Stimulated activated CD4-positive, alpha-beta T cell treated with anti-CD3 and anti-CD28 coated beads, Interleukin-15, amount 100 ng/mL, for 24 hours (primary cell): ENCODE data around the gene TBC1D22A.
"Not testable (repeated sequence)": the region's sequence is repeated elsewhere in the genome, so short reads cannot be mapped to it uniquely, and the experiment has no call there.

ENCODE experiments used
- DNase-seq: peaks from one replicate; pipeline ENCODE4 v3.0.0-alpha.2; 2020

TBC1D22A gene

DNA sequence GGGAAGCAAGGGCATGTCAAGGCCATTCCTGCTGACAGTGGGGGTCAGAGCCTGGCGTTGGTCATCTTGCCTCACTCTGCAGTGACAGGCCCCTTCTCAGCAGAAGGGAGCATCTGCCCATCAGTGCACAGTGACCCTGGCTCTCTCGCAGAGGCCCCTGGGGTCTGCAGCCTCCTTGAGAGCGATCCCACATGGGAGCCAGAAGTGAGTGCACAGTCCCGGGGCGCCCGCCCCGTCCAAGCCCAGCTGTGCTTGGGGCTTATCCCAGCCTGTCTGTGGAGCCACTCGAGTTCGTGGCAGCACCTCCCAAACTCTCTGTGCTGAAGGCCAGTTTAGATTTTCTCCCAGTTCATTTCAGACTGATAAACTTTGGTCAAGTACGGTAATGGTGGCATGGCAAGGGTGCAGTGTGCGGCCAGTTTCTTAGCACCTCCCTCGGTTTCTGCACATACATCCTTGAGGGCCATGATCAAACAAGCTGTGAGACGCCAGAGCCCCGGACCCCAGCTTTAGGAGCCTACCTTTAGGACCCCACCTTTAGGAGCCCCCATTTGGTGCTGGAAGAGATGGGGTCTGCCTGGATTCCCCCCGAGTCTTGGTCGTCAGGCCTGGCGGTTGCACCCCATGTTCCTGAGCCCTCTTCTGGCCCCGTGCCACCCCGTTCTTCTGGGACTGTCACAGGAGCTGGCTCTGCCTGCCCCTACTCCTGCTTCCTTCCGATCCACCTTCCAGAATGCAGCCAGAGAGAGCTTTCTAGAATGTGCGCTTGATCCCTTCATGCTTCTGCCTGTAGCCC, 369.4 kb downstream of the TBC1D22A start:
- no peak for DNase-seq

- DNase-seq: no peak
Measured at GRCh38 chr22:47132428-47132825, 370.0 kb downstream of the TBC1D22A start.

DNA sequence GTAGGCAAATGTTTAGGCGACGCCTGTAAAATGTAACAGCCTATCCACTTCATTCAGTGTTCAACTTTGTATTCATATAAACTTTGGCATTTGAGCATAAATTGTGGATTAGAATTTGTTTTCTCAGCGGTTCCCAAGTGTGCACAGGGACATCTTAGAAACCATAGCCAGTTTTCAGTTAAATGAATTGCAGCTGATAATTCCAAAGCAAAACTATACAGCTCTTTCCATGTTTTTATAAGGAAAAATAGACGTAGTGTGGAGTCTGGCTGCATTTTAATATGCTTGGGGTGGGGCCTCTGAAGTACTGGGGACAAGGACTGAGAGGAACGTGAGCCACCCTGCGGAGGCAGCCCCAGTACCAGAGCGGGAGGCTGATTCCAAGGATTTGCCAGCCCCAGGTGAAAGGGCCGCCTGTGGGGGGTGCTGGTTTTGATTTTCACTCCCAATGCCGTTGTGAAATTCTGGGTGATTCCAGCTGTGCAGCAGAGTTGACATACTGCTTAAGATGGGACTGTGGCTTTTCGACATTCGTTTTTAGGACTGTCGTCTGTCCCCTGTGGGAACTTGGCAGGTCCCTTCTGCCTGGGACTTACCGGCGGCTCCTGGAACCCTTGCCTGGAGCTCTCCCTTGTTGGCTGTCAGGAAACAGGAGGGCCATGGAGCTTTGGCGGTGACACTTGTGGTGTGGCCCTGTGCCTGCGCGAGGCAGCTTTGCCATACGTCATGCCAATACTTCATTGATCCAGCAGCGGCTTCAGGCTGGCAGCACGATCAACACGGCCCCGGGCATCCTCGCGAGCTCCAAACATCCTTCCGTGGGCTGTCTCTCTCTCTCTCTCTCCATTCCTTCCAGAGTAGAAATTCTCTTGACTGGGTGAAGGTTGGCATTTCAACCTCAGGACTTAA, 370.9 kb downstream of the TBC1D22A start:
- no peak for DNase-seq

DNA sequence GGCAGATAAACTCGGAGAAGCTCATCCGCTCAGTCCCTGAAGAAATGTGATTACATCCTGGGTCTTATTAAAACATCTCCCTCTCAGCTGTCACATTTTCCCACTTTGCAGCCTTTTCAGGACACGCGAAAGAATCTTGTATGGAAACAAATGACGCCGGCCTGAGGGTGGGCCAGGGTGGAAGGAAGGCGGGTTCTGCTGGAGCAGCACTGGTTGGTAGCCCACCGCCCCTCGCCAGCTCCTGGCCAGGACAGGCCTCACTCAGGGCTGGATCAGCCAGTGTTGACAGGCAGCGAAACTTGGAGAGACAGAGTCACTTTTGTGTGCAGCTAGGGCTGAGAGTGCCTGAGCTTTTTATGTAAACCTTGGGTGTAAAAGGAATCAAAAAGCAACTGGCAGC, 371.8 kb downstream of the TBC1D22A start:
- no peak for DNase-seq

DNA sequence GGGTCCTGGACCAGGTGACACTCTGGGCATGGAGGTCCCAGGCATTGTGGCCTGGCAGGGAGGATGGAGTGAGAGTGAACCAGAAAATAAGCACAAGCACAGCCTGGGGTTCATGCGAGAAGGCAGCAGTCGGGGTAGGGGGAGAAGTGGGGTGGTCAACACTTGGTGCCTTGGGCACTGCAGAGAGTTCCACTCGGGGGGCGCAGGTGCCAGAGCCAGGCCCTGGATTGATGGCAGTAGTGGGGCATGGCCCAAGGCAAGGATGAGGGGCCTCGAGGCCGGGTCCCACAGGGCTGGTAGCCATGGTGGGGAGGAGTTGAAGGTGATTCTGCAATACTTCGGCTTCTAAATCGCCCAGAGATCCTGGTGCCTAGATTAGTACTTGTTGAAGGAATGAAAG, 372.9 kb downstream of the TBC1D22A start:
- no peak for DNase-seq

- no peak for DNase-seq
Measured at GRCh38 chr22:47136050-47136449, 373.6 kb downstream of the TBC1D22A start.

GRCh38 chr22:47136671-47137070, 374.2 kb downstream of the TBC1D22A start:
- DNase-seq: no peak

- DNase-seq: no peak
Measured at GRCh38 chr22:47139013-47139789, 376.8 kb downstream of the TBC1D22A start.

- DNase-seq: no peak
Measured at GRCh38 chr22:47139790-47140119, 377.3 kb downstream of the TBC1D22A start.

GRCh38 chr22:47140975-47141374, 378.5 kb downstream of the TBC1D22A start:
- not testable (repeated sequence) for DNase-seq

DNA sequence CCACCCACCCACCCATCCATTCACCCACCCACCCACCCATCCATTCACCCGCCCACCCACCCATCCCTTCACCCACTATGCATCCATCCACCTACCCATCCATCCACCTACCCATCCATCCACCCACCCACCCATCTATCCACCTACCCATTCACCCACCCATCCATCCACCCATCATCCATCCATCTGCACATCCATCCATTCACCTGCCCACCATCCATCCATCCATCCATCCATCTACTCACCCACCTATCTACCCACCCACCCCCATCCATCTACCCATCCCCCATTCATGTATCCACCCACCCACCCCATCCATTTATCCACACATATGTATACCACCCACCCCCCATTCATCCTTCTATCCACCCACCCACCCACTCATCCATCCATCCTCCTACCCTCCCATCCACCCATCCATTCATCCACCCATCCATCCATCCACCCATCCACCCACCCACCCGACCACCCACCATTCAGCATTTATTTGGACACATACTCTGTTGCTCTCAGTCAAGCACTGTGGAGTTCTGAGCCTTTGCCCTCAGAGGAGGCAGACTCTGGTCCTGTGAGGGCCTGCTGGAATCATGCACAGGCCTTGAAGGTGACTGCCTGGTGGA, 380.1 kb downstream of the TBC1D22A start:
- DNase-seq: no peak

- no peak for DNase-seq
Measured at GRCh38 chr22:47143249-47143938, 380.9 kb downstream of the TBC1D22A start.

DNA sequence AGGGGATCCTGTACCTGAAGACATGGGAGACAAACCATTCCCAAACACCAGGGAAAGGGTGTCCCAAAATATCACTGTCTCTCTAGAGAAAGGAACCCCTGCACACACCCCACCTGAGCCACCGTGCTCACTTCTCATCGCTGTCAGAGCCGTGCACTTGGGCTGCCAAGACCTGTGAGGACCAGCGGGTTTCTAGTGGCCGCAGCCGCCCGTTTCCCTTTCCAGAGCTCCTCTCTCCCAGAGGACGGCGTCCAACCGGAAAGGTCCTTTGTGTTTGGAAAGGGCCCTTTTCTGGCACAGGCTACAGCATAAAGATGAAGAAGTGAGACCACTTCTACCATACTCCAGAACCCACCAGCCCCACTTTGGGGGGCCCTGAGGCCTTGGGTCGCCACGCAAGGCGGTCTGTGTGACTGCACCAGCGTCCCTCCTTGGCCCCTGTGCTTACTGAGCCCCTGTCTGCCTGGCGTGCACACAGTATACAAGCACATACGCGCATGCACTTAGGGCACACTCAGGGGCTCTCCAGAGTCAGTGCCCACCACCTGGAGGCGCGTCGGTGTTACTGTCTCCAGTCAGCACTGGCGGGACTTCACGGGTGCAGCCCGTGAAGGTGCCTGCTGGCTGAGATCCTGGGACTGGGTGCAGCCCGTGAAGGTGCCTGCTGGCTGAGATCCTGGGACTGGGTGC, 381.8 kb downstream of the TBC1D22A start:
- no peak for DNase-seq

- DNase-seq: no peak
Measured at GRCh38 chr22:47144791-47145425, 382.5 kb downstream of the TBC1D22A start.

DNA sequence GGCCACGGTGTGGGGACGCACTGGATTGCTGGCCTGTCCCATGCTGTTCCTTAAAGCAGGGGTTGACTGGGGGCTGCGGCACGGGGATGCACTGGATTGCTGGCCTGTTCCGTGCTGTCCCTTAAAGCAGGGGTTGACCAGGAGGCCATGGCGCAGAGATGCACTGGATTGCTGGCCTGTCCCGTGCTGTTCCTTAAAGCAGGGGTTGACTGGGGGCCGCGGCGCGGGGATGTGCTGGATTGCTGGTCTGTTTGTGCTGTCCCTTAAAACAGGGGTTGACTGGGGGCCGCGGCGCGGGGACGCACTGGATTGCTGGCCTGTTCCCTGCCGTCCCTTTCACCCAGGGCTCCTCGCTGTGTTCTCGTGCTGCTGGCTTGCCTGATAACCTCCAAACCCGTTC, 383.4 kb downstream of the TBC1D22A start:
- no peak for DNase-seq

DNA sequence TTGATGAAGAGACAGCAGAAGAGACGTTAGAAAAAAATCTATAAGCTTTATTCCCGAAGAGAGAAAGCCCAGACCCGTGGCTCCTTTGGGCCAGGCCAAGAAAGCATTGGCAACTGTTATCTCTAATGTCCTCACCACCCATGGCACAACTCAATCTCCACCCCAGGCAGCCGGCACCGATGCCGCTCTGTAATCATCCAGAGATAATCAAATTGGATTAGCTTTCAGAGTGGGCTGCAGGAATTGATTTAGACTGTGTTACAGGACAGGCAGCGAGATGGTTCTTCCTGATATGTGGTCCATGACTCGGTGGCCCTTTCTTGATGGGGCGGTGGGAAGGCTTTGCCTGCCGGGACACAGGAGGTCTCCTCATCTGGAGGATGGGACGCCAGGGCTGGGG, 383.9 kb downstream of the TBC1D22A start:
- DNase-seq: no peak

DNA sequence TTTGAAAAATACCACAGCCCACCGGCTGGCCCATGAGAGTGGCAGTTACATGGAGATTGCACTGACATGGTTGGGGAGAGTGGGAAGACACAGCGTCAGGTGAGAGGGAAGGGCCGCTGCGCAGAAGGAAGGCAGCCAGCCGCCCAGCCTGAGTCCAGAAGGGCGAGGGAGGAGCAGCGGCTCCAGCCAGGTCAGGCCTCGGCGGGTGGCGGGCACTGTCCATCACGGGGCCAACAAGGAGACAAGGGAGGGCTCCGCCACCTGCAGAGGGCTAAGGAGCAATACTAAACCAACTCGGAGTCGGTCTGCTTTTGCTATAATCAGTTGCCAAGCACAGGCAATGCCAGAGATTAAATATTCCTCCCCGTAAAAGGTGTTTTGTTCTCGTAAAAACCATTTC, 384.5 kb downstream of the TBC1D22A start:
- no peak for DNase-seq

- no peak for DNase-seq
Measured at GRCh38 chr22:47147572-47147971, 385.1 kb downstream of the TBC1D22A start.

DNA sequence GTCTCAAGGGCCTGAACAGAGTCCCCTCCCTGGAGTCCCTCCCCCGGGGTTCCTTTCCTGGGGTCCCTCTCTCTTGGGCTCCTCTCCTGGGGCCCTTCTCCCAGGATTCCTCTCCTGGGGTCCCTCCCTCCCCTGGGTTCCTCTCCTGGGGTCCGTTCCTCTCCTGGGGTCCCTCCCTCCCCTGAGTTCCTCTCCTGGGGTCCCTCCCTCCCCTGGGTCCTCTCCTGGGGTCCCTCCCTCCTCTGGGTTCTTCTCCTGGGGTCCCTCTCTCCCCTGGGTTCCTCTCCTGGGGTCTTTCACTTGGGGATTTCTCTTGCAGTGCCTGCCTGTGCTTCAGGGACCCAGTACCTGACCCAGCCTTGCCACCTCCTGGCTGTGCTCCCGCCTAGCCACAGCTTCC, 386.1 kb downstream of the TBC1D22A start:
- DNase-seq: no peak

GRCh38 chr22:47148956-47149728, 386.7 kb downstream of the TBC1D22A start:
- no peak for DNase-seq
